Measurements from ENCODE around the gene FRS3.

DNA sequence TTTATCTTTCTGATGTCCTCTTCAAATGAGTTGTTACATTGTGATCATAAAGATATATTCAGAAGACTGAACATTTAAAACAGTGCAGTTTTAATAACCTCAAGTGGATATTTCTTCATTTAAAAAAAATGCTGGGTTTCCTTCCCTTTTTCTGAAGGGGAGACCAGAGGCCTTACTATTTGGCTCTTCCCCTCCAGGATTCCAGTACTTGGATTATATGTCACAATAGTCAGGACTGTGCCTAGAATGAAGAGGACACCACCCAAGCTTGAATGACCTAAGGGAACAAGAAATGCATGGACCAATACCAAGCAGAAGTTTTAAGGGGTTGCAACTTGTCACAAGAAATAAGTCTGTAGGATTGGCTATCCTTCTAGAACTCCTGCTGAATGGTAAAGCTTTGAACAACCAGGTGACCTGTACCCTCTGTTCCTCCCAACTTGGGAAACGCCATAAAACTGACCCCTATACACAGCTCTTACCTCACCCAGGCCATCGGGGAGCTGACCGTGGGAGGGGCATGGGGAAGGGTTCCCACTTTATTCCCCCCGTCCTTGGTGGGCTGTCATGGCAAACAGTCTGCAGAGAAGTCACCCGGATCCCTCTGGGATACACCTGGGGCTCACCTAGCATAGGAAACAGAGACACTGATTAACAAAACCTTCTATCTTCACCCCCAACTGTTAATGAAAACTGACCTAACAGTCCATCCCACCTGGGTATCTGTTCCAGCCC lies 2.0 kb downstream of the FRS3 start:
- no peak for TF ChIP-seq CTCF (IDR thresholded peaks at IDR 0.05)
- no peak for TF ChIP-seq POLR2AphosphoS5 (IDR thresholded peaks at IDR 0.05)
- TF ChIP-seq POLR2A (IDR thresholded peaks at IDR 0.05): no peak
